DMS79 treated with DMSO at 0.1 percent for 48 hours (cell line): ENCODE measurements around the gene KRTAP10-4.
"Not testable (repeated sequence)": the region's sequence is repeated elsewhere in the genome, so short reads cannot be mapped to it uniquely, and the experiment has no call there.

ENCODE experiments used
- DNase-seq: peaks from one replicate; lab custom pipeline; 2025; lab: John Stamatoyannopoulos, UW

The KRTAP10-4 gene, protein sequence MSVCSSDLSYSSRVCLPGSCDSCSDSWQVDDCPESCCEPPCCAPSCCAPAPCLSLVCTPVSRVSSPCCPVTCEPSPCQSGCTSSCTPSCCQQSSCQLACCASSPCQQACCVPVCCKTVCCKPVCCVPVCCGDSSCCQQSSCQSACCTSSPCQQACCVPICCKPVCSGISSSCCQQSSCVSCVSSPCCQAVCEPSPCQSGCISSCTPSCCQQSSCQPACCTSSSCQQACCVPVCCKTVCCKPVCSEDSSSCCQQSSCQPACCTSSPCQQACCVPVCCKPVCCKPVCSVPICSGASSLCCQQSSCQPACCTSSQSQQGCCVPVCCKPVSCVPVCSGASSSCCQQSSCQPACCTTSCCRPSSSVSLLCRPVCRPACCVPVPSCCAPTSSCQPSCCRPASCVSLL

GRCh38 chr21:44573630-44574456, at the start of gene KRTAP10-4:
TSS of gene KRTAP10-4 (plus strand) at chr21:44573729. CDS start at chr21:44573759, 30 bp downstream.
- DNase-seq: not testable (repeated sequence)

DNA sequence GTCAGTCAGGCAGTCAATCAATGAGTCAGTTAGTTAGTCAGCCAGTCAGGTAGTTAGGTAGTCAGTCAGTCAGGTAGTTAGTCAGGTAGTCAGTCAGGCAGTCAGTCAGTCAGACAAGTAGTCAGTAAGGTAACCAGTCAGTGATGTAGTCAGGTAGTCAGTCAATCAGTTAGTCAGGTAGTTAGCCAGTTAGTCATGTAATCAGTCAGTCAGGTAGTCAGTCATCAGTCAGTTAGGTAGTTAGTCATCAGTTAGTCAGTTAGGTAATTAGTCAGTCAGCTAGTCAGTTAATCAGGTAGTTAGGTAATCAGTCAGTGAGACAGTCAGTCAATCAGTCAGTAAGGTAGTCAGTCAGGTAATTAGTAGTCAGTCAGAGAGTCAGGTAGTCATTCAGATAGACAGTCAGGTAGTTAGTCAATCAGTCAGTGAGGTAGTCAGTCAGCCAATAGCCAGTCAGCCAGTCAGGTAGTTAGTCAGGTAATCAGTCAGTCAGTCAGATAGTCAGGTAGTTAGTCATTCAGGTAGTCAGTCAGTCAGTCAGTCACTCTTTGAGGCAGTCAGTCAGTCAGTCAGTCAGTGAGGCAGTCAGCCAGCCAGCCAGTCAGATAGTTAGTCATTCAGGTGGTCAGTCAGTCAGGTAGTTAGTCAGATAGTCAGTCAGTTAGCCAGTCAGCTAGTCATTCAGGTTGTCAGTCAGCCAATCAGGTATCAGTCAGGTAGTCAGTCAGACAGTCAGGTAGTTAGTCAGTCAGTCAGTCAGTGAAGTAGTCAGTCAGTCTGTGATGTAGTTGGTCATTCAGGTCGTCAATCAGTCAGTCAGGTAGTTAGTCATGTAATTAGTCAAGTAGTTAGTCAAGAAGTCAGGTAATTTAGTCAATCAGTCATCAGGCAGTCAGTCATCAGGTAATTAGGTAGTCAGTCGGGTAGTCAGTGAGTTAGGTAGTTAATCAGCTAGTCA, 48.8 kb upstream of the KRTAP10-4 start:
- DNase-seq: no peak

DNA sequence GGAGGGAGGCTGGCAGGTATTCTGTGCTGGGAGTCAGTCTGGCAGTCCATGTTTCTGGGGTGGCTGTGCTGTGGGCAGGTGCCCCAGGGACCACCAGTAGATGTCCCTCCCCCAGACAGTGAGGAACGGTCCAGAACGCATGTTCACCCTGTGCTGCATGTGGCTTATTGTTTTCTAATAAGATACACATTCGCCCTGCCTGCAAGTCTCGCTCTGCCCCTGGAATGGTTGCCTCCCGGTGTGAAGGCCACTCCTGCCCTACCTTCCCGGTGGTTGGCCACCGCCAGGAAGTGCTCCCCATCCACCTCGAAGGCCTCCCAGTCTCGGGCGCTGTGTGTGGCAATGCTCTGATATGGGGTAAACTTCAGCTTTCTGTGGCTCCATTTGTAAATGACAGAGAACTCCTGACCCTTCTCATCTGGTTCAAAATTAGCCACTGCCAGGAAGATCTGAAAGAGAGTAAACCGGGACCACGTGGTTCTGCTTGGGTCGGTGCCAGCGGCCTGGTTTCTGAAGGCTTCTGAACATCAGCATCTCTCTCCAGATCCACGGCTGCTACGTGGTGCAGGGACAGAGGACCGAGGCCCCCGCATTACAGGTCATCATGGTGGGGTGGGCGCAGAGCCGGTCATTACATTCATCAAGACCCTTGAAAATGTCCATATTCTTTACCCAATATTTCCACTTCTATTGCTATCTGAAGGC, 48.0 kb upstream of the KRTAP10-4 start:
- DNase-seq: no peak

- no peak for DNase-seq
Measured at GRCh38 chr21:44526096-44526997, 47.2 kb upstream of the KRTAP10-4 start.

GRCh38 chr21:44527156-44527982, 46.2 kb upstream of the KRTAP10-4 start:
- no peak for DNase-seq

- DNase-seq: no peak
Measured at GRCh38 chr21:44527983-44528633, 45.4 kb upstream of the KRTAP10-4 start.

DNA sequence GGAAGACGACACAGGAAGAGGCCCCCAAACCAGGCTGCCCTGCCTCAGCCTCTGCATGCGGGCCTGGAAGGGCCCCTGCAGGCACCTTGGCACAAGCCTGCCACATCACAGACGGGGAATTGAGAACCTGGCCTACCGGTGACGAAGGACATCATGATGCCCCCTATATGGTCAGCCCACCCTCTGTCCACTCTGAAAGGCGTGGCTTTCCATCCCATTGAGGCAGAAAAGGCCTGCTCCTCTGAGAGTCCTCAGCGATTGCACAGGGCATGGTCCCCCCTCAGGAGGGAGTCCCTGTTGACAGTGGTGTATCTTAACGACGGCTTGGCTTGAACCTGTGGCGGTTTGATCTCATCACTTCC, 44.9 kb upstream of the KRTAP10-4 start:
- DNase-seq: no peak

GRCh38 chr21:44529011-44529421, 44.5 kb upstream of the KRTAP10-4 start:
- no peak for DNase-seq

DNA sequence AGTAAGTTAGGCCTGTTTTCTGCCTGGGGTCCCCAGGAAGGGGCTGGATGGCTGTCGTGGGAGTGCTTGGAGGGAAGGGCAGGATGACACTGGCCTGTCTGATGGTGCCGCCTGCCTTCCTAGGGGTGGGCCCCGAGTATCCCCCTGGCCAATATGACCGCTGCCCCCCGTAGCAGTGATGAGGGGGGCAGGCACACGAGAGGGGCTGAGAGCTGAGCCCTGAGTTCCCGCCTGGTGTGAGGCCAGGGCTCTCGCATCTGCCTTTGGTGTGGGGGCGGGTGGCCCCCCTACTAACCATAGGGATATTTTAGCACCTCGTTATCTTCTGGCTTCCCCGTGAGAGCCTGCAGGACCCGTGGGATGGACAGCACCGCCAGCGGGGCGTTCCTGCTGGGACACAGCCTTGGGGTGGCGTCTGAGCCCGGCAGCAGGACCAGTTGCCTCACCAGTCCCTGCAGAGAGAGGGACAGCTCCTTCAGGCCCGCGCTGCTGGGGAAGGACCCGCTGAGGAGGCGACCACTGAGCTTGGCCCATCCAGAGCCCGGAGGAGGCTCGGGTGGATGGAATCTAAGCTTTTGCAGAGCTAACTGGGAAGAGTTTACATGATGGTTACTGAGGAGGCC, 43.9 kb upstream of the KRTAP10-4 start:
- DNase-seq: no peak

GRCh38 chr21:44530221-44530902, 43.2 kb upstream of the KRTAP10-4 start:
- DNase-seq: no peak

DNA sequence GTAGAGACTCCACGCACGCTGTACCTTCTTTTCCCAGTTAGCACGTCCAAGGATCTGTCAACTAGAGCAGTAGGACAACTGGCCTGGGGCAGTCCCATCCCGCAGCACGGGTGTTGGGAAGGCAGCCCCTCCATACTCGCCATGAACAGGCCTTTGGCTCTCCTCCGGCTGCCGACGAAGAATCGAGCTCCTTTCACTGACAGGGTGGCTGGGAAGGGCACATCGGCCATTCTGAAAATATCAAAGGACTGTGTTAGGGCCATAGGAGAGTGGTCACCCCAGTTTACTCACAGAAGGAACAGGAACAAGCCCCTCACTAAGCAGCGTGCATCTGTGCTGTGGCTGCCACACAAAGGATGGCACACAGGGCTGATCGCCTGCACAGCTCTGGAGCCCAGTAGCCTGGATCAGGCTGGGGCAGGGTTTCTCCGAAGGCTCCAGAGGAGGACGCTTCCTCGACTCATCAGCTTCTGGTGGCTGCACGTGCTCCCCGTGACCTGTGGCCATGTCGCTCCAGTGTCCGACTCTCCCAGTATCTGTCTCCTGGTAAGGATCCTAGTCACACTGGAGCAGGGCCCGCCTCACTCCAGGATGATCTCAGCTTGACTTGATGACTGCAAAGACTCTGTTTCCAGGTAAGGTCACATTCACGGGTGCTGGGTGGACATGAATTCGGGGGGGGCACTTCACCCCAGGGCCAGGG, 42.5 kb upstream of the KRTAP10-4 start:
- no peak for DNase-seq

GRCh38 chr21:44531606-44532564, 41.6 kb upstream of the KRTAP10-4 start:
- DNase-seq: no peak

DNA sequence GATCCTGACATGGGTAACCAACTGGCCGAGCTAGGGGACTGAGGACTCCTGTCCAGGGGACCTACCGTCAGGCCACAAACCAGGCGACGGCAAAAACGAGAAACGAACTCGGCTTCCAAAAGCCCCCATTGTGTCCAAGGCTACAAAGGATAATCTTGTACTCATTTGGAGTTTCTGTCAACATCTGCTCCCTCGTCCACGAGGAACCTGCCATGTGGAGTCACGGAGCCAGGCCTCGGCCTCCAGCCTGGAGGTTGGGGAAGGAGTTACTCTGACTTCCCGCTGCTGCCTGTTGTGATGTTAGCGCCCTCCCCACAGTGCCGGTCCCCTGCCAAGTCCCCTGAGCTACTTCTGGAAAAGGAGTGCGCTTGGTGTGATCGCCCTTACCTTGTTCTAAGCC, 40.8 kb upstream of the KRTAP10-4 start:
- no peak for DNase-seq

DNA sequence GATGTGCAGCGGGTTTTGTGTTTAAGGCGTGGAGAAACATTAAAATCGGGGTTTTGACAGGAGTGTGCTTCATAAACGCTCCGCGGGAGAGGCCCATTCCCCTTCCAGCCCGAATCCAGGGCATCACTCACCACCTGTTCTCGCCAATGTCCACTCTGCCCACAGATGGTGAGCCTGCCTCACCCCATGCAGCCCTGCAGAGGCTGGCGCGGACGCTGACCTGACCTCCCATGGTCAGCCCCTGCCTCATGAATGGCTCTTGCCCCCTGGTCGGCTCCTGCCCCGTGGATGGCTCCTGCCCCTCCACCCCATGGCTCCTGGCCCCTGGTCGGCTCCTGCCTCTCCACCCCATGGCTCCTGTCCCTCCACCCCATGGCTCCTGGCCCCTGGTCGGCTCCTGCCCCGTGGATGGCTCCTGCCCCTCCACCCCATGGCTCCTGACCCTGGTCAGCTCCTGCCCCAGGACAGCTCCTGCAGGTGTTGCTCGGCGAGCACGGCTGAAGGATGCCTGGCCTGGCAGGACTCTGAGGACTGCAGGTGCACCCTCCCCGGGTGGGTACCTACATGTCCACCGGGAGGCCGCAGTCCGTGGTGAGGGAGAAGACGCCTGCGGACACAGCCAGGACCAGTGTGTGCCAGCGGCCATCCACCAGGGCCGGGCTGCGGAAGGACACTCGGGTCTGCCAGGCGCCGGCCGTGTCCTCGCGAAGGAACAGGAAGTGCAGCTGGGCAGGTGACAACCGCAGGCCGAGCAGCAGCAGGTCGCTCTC, 40.2 kb upstream of the KRTAP10-4 start:
- DNase-seq: no peak
